Left lung (tissue), 10 donors: ENCODE results near the gene DNAJC27. TPM values are rescaled to one million over a fixed set of nuclear protein-coding genes. Genes with fewer than 3 reads are reported as not detected.

Source experiments
- ATAC-seq: fragments of 200-7000 bp; cut with Tn5 transposase; one replicate; pipeline ENCODE4 v1.9.1; 2020; ENCODE audit warnings: moderate library complexity
- DNase-seq, 4 donors: peaks; one replicate each; pipeline ENCODE4 v3.0.0-alpha.2; 2013 to 2020
- H3K27ac ChIP-seq, 2 donors: fragments of 200-600 bp; sonication (generic) in 1 of 2; one replicate each; pipeline versions ENCODE4 v1.5.0 to v1.8.0; 2020 to 2021
- H3K27me3 ChIP-seq, 2 donors: fragments of 200-600 bp; sonication (generic) in 1 of 2; one replicate each; pipeline versions ENCODE4 v1.5.0 to v1.8.0; 2020 to 2021
- H3K36me3 ChIP-seq, 2 donors: fragments of 200-600 bp; sonication (generic) in 1 of 2; one replicate each; pipeline versions ENCODE4 v1.5.0 to v1.8.0; 2020 to 2021
- H3K4me1 ChIP-seq, 2 donors: fragments of 200-600 bp; one replicate each; pipeline ENCODE4 v1.8.0; 2021
- H3K4me3 ChIP-seq, 2 donors: fragments of 200-600 bp; sonication (generic) in 1 of 2; one replicate each; pipeline versions ENCODE4 v1.5.0 to v1.8.0; 2020 to 2021; ENCODE audit warnings: mild to moderate bottlenecking in 1 of 2
- H3K9me3 ChIP-seq, 2 donors: fragments of 200-600 bp; sonication (generic) in 1 of 2; one replicate each; pipeline versions ENCODE4 v1.5.0 to v1.8.0; 2020 to 2021
- CTCF ChIP-seq, 2 donors: fragments of 200-600 bp; sonication (generic) in 1 of 2; IDR thresholded peaks; one replicate each; pipeline versions ENCODE4 v1.5.0 to v1.8.0; 2021; ENCODE audit warnings: antibody characterized with exemption in 2 of 2
- intact Hi-C, 2 donors: fragments of 100-400 bp; cut with DNase I; formaldehyde crosslinking; loops; one replicate each; pipeline versions ENCODE4 v1.11.2 to v1.14.2; 2022
- polyA plus RNA-seq, 6 donors: library from polyadenylated mRNA; unstranded; fragments of 120-200 nt; gene quantifications; one replicate each; pipeline ENCODE4 v1.2.1, GENCODE V29; 2013; ENCODE audit not compliant: insufficient read length in 6 of 6
- total RNA-seq, 2 donors: library from RNA; stranded (reverse); fragmentation: NEBNext Ultra II Directional; extraction: Animal tissue kit (Norgen Biotek cat#: 25700); gene quantifications; one replicate each; pipeline ENCODE4 v1.2.1, GENCODE V29; 2021
- donor health status: DM: no; HTN: yes; CAD: no.
- donor health status: DM: no; HTN: no; CAD: no.

Gene DNAJC27
- total and polyA plus RNA-seq, 8 donors = 4.9 to 11.9 (median 10.3) TPM

GRCh38 chr2:24908461-24908901 is 63.3 kb downstream of the DNAJC27 start:
- no peak for TF ChIP-seq CTCF (IDR thresholded peaks at IDR 0.05)
- intact Hi-C loops = no loop called here
- Histone ChIP-seq H3K27ac (no peak overlapping the region), H3K36me3 (no peaks in the 10 kb centered on the region), H3K4me3 (no peak overlapping the region), H3K9me3 (peaks cover 0 to 3% of the 10 kb centered on the region in 2 donors), H3K27me3 (no peaks in the 10 kb centered on the region), H3K4me1 (no peaks in the 10 kb centered on the region)
- ATAC-seq (no peak), DNase-seq (no peak)

DNA sequence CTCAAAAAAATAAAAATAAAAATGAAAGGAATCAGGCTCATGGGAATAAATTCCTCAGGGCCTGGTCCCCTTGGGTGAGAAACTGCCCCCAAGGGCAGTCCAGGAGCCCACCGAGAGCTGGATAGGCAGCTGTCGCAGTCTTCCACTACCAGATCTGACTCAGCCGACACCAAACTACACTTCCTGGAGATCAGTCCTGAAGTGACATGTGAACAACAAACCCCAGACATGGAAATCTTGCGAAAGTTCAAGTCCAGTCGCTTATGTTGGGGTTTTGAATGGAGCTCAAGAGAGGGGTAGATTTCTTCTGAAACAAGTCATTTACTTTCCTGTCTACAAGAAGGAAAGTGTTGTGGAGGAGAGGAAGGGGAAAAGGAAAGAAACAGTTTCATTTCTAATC is 64.6 kb downstream of the DNAJC27 start:
- DNase-seq (no peak), ATAC-seq (peak; percentile 25)
- peaks cover 0 to 3% of the 10 kb centered on the region in 2 donors for H3K9me3 ChIP-seq
- H3K27ac ChIP-seq = no peak overlapping the region
- no peaks in the 10 kb centered on the region for H3K27me3 ChIP-seq
- intact Hi-C loops = no loop called here
- H3K4me1 ChIP-seq = no peaks in the 10 kb centered on the region
- no peak for TF ChIP-seq CTCF (IDR thresholded peaks at IDR 0.05)
- no peak overlapping the region for H3K4me3 ChIP-seq
- no peaks in the 10 kb centered on the region for H3K36me3 ChIP-seq

GRCh38 chr2:24906466-24906865 is 65.3 kb downstream of the DNAJC27 start:
- no peaks in the 10 kb centered on the region for H3K36me3 ChIP-seq
- H3K4me1 ChIP-seq = no peaks in the 10 kb centered on the region
- H3K9me3 ChIP-seq = peaks cover 0 to 3% of the 10 kb centered on the region in 2 donors
- ATAC-seq = no peak
- no peak for DNase-seq
- no peak for TF ChIP-seq CTCF (IDR thresholded peaks at IDR 0.05)
- H3K4me3 ChIP-seq = no peak overlapping the region
- intact Hi-C loops = no loop called here
- H3K27me3 ChIP-seq = no peaks in the 10 kb centered on the region
- H3K27ac ChIP-seq = no peak overlapping the region

GRCh38 chr2:24903161-24904103 is 68.3 kb downstream of the DNAJC27 start:
- TF ChIP-seq CTCF (IDR thresholded peaks at IDR 0.05) = no peak
- Histone ChIP-seq H3K36me3 (no peaks in the 10 kb centered on the region), H3K4me1 (no peaks in the 10 kb centered on the region), H3K4me3 (no peak overlapping the region), H3K27ac (no peak overlapping the region), H3K27me3 (no peaks in the 10 kb centered on the region), H3K9me3 (no peaks in the 10 kb centered on the region)
- ATAC-seq (no peak), DNase-seq (no peak)
- intact Hi-C loops = no loop called here

GRCh38 chr2:24899361-24899910 is 72.3 kb downstream of the DNAJC27 start:
- intact Hi-C loops = no loop called here
- no peak for DNase-seq
- H3K27ac ChIP-seq = no peak overlapping the region
- no peaks in the 10 kb centered on the region for H3K36me3 ChIP-seq
- H3K4me3 ChIP-seq = no peak overlapping the region
- no peaks in the 10 kb centered on the region for H3K4me1 ChIP-seq
- peaks cover 3 to 15% of the 10 kb centered on the region in 2 donors for H3K9me3 ChIP-seq
- no peak for TF ChIP-seq CTCF (IDR thresholded peaks at IDR 0.05)
- H3K27me3 ChIP-seq = no peaks in the 10 kb centered on the region
- ATAC-seq = no peak
